C4-2B (cell line): Measurements from ENCODE around the gene ANKRD2.

ENCODE experiments used
- ZFX ChIP-seq: fragments of 450-650 bp; IDR thresholded peaks from 2 replicates; pipeline ENCODE4 v1.6.1; 2017
- TF ChIP-seq, protein P1 (sequence below): fragments of 450-650 bp; conservative IDR thresholded peaks from 2 replicates; pipeline ENCODE4 v1.5.1; 2017; ENCODE audit warnings: mild to moderate bottlenecking

DNA sequence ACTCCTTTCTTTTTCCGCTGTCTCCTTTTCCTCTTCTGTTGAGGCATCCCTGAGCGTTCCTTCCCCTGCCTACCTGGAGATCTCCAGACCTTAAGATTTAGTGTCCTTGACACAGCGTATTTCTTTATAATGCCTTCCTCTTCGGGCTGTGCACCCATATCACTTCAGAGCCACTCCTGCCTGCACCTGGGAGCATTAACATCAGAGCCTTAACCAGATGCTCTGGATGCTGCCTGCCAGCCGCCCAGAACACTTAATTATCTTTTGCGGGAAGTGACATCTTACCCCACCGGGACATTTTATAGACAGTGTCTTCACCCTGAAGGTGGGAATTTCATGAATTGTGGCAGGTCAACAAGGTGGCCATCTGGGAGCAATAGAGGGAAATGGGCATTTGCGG lies 49.6 kb upstream of the ANKRD2 start:
- TF ChIP-seq, protein P1, sequence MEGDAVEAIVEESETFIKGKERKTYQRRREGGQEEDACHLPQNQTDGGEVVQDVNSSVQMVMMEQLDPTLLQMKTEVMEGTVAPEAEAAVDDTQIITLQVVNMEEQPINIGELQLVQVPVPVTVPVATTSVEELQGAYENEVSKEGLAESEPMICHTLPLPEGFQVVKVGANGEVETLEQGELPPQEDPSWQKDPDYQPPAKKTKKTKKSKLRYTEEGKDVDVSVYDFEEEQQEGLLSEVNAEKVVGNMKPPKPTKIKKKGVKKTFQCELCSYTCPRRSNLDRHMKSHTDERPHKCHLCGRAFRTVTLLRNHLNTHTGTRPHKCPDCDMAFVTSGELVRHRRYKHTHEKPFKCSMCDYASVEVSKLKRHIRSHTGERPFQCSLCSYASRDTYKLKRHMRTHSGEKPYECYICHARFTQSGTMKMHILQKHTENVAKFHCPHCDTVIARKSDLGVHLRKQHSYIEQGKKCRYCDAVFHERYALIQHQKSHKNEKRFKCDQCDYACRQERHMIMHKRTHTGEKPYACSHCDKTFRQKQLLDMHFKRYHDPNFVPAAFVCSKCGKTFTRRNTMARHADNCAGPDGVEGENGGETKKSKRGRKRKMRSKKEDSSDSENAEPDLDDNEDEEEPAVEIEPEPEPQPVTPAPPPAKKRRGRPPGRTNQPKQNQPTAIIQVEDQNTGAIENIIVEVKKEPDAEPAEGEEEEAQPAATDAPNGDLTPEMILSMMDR: no peak
- TF ChIP-seq ZFX: no peak
